Pons (tissue), 1 donor: ENCODE measurements around the gene TMEM8B.
"Not testable (repeated sequence)": the region's sequence is repeated elsewhere in the genome, so short reads cannot be mapped to it uniquely, and the experiment has no call there.

Experiments
- DNase-seq: peaks from one replicate; pipeline ENCODE4 v3.0.0-alpha.2; 2016; ENCODE audit warnings: low spot score

TMEM8B gene

DNA sequence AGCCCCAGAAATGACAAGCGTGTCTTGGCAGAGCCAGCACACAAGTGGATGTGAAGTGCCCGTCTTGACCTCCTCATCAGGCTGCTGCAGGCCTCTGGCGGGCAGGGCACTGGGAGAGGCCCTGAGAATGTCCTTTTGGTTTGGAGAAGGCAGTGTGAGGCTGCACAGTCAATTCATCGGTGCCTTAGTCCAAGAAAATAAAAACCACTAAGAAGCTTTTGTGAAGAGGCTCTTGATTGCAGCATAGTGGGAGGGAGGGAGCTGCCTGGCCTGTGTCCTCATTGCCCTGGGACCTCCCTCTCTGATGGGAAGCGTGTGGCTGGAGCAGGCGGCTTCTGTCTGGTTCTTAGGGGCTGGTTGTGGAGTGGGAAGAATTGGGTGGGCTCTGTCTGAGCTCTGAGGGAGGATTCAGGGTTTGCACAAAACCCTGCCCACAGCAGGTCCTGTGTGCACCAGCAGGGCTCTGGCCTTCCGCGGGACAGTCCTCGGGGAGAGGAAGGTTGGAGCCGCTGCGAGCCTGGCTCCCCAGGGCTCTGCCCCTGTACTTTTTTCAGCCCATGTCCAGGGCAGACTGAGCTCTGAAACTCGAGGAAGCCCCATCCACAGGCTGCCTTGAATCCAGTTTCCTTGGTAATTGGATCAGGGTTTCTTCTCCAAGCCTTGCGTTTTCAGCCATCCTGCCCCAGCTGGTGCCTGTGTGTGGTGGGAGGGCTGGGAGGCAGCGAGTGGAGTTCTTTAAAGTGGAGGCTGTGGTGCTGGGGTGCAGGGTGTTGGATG, 78.1 kb downstream of the TMEM8B start:
- DNase-seq, result no peak

DNA sequence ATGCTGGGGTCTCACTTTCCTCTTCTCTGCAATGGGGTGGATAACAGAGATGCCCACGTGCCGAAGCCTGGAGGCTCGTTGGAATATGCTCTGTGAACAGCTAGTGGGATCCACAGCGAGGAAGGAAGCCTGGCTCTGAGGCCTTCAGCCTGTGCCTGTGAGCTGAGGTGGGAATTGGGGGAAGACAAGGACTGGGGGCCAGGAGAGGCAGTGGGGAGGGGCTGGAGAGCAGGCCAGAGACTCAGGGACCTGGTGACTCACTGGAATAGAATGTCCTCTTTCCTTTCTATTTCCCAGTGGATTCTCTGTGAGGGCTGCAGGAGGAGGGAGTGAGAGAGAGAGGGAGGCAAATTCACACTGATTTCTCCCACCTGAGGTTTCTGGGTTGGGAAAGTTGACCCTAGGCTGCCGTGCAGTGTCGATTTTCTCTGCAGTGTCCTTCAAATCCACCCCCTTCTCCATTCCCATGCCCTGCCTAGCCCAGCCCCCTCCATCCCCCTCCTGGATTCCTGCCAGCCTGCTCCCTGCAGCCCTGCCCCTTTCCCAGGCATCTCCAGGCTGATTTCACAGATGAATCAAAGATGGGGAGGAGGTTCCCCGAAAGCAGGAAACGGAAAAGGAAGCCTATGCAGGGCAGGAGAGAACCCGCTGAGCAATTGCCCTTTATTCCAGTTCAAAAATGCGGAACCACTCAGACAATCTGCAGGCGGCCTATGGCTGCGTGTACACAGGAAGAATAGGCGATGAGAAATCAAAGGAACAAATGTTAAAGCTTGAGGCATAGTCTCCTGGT, 78.9 kb downstream of the TMEM8B start:
- DNase-seq, result peak; percentile 19

DNA sequence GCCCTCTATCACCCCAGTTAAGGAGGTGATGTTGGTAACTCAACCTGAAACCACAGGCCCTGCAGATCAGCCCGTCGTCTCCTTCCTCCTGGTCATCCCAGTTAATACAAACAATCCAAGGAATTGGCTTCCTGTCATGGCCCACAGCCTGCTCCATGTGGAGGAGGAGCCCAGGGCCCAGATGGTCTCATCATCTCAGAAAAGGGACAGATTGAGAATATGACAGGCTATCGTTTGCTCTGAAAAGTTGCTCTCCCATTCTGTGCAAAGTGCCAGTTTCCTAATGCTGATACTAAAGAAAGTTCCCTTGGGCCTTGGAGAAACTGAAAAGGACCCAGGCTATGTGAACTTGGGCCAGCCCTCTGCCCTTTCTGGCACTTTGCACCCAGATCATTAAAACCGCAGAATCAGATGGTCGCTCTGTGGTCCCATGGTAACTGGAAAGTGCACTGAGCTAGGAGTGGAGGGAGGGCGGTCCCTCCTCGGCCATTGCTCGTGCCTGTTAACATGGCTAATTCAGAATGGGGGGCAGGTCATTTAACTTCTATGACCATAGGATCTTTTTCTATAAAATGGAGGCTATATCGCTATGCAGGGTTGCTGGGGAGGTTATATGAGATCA, 79.6 kb downstream of the TMEM8B start:
- no peak for DNase-seq

DNA sequence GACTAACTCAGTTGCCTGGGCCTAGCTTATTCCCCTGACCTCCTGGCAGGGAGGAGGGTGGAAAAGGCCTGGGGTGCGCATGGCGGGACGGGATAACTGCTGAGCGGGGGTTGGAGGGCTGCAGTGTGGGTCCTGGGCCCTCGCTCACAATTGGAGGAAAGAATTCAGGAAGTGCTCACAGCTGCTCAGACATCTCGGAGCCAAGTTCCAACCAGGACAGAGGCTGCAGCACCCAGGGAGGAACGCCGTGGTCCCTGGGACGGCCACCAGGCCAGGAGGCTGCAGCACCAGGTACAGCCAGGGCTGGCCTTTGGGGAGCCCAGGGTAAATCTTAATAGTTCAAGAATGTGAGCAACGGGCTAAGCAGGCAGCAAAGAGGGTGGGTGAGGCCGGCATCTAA, 80.2 kb downstream of the TMEM8B start, which contains the start of gene SPAAR:
TSS of gene SPAAR (plus strand) at position 217 of the 400 bp plus-strand sequence. CDS start 974 bp downstream, outside the sequence.
- no peak for DNase-seq

DNA sequence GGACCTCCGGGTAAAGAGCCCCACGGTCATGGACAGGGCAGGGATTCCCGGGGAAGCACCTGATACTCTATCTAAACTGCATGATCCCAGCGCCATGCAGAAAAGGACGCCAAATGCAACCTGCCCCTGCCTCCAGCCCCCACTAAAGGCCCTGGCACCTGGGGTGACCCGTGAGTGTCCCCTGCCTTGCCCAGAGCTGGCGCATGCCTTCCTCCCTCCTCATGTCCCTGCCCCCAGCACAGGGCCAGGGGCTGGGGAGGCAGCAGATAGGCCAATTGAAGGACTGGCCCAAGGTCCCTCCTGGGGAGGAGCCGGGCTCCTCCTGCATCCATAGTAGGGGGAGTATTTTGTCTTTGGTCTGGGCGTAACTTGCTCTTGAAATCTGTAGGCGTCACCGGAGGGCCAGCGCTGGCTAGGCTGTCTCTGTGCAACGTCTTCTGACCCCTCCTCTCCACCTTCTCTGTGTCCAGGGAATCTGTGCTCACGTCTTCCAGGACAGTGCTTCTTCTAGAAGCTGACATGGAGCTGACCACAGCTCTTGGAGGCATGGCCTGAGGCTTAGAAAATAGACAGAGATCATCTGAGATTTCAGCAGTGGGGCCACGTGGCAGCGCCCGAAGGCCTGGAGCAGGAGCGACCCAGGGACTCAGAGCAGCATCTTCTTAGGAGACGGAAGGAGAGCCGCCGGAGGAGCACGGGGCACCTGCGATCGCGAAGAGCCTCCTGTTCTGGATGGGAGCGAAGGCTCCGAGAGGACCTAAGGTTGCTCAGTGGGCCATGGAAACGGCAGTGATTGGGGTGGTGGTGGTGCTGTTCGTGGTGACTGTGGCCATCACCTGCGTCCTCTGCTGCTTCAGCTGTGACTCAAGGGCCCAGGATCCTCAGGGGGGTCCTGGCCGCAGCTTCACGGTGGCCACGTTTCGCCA, 80.9 kb downstream of the TMEM8B start:
- no peak for DNase-seq

DNA sequence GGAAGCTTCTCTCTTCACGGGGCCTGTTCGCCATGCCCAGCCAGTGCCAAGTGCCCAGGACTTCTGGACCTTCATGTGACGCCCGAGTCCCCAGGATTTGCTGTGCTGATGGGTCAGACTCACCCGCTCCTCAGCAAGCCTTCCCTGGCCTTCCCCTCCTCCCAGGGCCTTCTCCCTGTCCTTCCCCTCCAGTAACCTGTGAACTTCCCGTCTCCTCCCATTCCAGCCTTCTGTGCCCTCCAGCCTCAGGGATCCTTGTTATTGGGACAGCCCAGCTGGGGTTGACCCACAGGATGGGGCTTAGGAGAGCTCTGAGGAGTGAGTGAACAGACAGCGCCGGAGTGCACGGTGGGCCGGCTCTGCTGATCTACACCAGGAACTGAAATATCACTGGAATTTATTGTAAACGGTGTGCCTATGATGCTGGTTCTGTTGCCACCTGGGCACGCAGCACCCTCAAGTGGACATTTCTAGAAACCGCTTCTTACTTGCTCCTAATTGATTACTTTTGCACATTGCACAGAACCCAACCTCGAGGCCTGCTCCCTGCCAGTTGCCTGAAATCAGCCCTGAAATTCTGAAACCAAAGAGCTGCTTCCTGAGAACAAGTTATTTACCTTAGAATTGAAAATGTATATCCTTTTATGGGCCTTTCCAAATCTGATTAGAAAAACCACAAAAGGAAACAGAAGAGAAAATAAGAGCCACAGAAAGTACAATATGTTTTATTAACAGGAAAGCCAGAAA, 81.8 kb downstream of the TMEM8B start:
- DNase-seq, result no peak

DNA sequence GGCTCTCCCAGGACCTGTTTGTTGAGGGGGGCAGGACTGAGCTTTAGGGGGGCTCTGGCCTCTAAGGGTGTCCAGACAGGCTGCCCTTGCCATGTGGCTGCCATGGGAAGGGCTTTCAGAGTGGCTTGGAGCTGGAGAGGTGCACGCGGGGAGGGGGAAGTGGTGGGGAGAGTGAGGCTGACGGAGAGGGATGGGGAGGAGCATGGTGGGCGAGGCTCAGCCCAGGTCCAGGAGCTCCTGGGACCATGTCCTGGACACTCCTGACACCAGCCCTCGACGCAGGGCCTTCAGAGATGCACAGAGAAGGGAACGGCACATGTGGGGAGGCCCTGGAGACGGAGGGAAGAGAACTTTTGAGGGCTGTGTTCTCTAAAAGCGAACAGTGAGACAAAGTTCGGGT, 82.7 kb downstream of the TMEM8B start:
- no peak for DNase-seq

DNA sequence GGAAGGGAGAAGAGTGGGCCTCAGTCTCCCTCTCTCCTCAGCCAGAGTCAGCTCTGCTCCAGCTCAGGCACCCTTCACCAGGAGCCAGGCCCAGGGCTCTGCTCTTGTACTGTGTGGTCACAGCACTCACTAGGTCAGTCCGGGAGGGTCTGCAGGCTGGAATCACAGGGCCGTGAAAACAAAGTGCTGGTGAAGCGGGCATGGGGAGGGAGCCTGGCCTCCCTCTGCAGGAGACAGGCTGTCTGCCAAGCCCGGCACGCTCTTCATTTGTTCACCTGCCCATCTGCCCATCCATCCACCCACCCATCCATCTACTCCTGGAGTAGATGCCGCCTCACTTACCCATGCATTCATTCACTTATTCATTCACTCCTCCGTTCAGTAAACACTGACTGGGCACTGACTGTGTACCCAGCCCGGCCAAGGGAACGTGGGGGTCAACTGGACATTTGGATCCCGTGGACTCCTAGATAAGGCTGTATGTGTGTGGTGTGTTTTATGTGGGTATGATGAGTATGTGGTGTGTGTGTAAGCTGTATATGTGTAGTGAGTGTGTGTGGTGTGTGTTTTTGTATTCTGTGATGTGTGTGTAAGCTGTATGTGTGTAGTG, 83.9 kb downstream of the TMEM8B start:
- DNase-seq, result no peak

DNA sequence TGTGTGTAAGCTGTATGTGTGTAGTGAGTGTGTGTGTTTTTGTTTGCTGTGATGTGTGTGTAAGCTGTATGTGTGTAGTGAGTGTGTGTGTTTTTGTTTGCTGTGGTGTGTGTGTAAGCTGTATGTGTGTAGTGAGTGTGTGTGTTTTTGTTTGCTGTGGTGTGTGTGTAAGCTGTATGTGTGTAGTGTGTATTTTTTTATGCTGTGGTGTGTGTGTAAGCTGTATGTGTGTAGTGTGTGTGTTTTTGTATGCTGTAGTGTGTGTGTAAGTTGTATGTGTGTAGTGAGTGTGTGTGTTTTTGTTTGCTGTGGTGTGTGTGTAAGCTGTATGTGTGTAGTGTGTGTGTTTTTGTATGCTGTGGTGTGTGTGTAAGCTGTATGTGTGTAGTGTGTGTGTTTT, 84.4 kb downstream of the TMEM8B start:
- not testable (repeated sequence) for DNase-seq

DNA sequence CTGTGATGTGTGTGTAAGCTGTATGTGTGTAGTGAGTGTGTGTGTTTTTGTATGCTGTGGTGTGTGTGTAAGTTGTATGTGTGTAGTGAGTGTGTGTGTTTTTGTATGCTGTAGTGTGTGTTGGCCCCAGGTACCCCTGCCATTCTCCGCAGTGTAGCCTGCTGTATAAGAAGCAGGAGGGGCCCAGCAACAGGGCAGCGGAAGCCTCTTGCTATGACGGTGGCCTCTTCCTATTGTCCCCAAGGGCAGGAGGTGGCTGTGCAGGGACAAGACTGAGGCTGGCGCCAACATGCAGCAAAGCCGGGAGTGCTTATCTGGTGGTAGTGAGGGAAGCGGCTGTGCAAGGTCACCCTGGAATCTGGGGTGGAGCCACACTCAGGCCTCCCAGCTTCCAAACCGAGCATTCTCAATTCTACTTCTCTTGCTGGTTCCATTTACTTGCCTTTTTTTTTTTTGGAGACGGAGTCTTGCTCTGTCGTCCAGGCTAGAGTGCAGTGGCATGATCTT, 85.3 kb downstream of the TMEM8B start:
- no peak for DNase-seq
